HG03521 (cell line): Measurements from ENCODE around the gene CHST11.
"Not testable (repeated sequence)": the region's sequence is repeated elsewhere in the genome, so short reads cannot be mapped to it uniquely, and the experiment has no call there.

ENCODE experiments used
- ATAC-seq: cut with Tn5 transposase; IDR thresholded peaks from one replicate; pipeline ENCODE4 v1.9.1; 2021; ENCODE audit warnings: mild to moderate bottlenecking, moderate library complexity; ENCODE audit not compliant: unreplicated experiment

The CHST11 gene

GRCh38 chr12:104555648-104556047 lies 98.9 kb downstream of the CHST11 start:
- no peak for ATAC-seq

- no peak for ATAC-seq
These were observed 100.9 kb downstream of the CHST11 start for GRCh38 chr12:104557488-104558195.

GRCh38 chr12:104560881-104561280 lies 104.1 kb downstream of the CHST11 start:
- ATAC-seq, result no peak

- no peak for ATAC-seq
These were observed 106.0 kb downstream of the CHST11 start for GRCh38 chr12:104562763-104563162.

- ATAC-seq, result not testable (repeated sequence)
These were observed 107.9 kb downstream of the CHST11 start for GRCh38 chr12:104564662-104565061.

GRCh38 chr12:104565606-104566243 lies 109.0 kb downstream of the CHST11 start:
- no peak for ATAC-seq

GRCh38 chr12:104566244-104566993 lies 109.7 kb downstream of the CHST11 start:
- ATAC-seq, result no peak

- ATAC-seq, result no peak
These were observed 111.2 kb downstream of the CHST11 start for GRCh38 chr12:104567832-104568486.

- no peak for ATAC-seq
These were observed 111.7 kb downstream of the CHST11 start for GRCh38 chr12:104568487-104568868.

- ATAC-seq, result no peak
These were observed 112.2 kb downstream of the CHST11 start for GRCh38 chr12:104568935-104569334.

GRCh38 chr12:104569346-104570173 lies 112.8 kb downstream of the CHST11 start:
- peak; percentile 68 for ATAC-seq

GRCh38 chr12:104570174-104570907 lies 113.6 kb downstream of the CHST11 start:
- no peak for ATAC-seq

- no peak for ATAC-seq
These were observed 114.6 kb downstream of the CHST11 start for GRCh38 chr12:104571328-104571727.

GRCh38 chr12:104574353-104574752 lies 117.6 kb downstream of the CHST11 start:
- not testable (repeated sequence) for ATAC-seq

- not testable (repeated sequence) for ATAC-seq
These were observed 118.0 kb downstream of the CHST11 start for GRCh38 chr12:104574758-104575157.

- no peak for ATAC-seq
These were observed 118.9 kb downstream of the CHST11 start for GRCh38 chr12:104575442-104576186.

GRCh38 chr12:104576187-104576778 lies 119.5 kb downstream of the CHST11 start:
- no peak for ATAC-seq

- ATAC-seq, result no peak
These were observed 120.3 kb downstream of the CHST11 start for GRCh38 chr12:104576980-104577580.
